Activated gamma-delta T cell treated with Interleukin-2 at 50 U/mL for 16 hours (primary cell): ENCODE data around the gene ARHGAP15.

Source experiments
- DNase-seq: peaks from one replicate; pipeline ENCODE4 v3.0.0-alpha.2; 2020

Gene ARHGAP15

GRCh38 chr2:143176606-143177005, 47.4 kb downstream of the ARHGAP15 start:
- DNase-seq: no peak

- DNase-seq: no peak
These were observed 48.0 kb downstream of the ARHGAP15 start for GRCh38 chr2:143177096-143177786.

GRCh38 chr2:143181494-143181893, 52.3 kb downstream of the ARHGAP15 start:
- DNase-seq: no peak

GRCh38 chr2:143182649-143183048, 53.4 kb downstream of the ARHGAP15 start:
- DNase-seq: no peak

GRCh38 chr2:143183804-143184463, 54.7 kb downstream of the ARHGAP15 start:
- no peak for DNase-seq

- no peak for DNase-seq
These were observed 57.7 kb downstream of the ARHGAP15 start for GRCh38 chr2:143186876-143187275.

GRCh38 chr2:143190431-143190830, 61.2 kb downstream of the ARHGAP15 start:
- no peak for DNase-seq

- no peak for DNase-seq
These were observed 62.9 kb downstream of the ARHGAP15 start for GRCh38 chr2:143192106-143192505.

GRCh38 chr2:143192716-143193115, 63.5 kb downstream of the ARHGAP15 start:
- no peak for DNase-seq

- no peak for DNase-seq
These were observed 63.9 kb downstream of the ARHGAP15 start for GRCh38 chr2:143193121-143193520.

- no peak for DNase-seq
These were observed 66.3 kb downstream of the ARHGAP15 start for GRCh38 chr2:143195511-143195910.

- DNase-seq: no peak
These were observed 74.8 kb downstream of the ARHGAP15 start for GRCh38 chr2:143204062-143204461.

GRCh38 chr2:143205106-143205764, 76.0 kb downstream of the ARHGAP15 start:
- DNase-seq: no peak

- DNase-seq: no peak
These were observed 80.6 kb downstream of the ARHGAP15 start for GRCh38 chr2:143209570-143210445.

GRCh38 chr2:143210446-143210819, 81.2 kb downstream of the ARHGAP15 start:
- DNase-seq: no peak

- DNase-seq: no peak
These were observed 88.4 kb downstream of the ARHGAP15 start for GRCh38 chr2:143217512-143218115.

GRCh38 chr2:143218621-143219020, 89.4 kb downstream of the ARHGAP15 start:
- no peak for DNase-seq

- no peak for DNase-seq
These were observed 90.0 kb downstream of the ARHGAP15 start for GRCh38 chr2:143219266-143219665.

- DNase-seq: no peak
These were observed 94.3 kb downstream of the ARHGAP15 start for GRCh38 chr2:143223556-143223955.

- no peak for DNase-seq
These were observed 96.7 kb downstream of the ARHGAP15 start for GRCh38 chr2:143225931-143226330.

- DNase-seq: no peak
These were observed 97.7 kb downstream of the ARHGAP15 start for GRCh38 chr2:143226714-143227541.

- no peak for DNase-seq
These were observed 100.2 kb downstream of the ARHGAP15 start for GRCh38 chr2:143229411-143229810.
